ENCODE results near the gene ACSF3.

GRCh38 chr16:89145406-89146161 is 51.9 kb downstream of the ACSF3 start:
- TF ChIP-seq CTCF (conservative IDR thresholded peaks at IDR 0.05; ENCODE audit: low read length) = no peak
- no peak for TF ChIP-seq EZH2phosphoT487 (IDR thresholded peaks at IDR 0.05; ENCODE audit: borderline replicate concordance, low read depth, low read length)
